Cerebellar cortex (tissue), 1 donor: ENCODE data around the gene SOX2.

Experiments used
- DNase-seq: peaks from one replicate; pipeline ENCODE4 v3.0.0-alpha.2; 2015; ENCODE audit warnings: low spot score

SOX2 gene

GRCh38 chr3:181711325-181712135 is at the start of gene SOX2:
SOX2 (plus strand) TSS chr3:181711925; CDS start chr3:181712361, 436 bp downstream.
- peak; percentile 23 for DNase-seq

DNA sequence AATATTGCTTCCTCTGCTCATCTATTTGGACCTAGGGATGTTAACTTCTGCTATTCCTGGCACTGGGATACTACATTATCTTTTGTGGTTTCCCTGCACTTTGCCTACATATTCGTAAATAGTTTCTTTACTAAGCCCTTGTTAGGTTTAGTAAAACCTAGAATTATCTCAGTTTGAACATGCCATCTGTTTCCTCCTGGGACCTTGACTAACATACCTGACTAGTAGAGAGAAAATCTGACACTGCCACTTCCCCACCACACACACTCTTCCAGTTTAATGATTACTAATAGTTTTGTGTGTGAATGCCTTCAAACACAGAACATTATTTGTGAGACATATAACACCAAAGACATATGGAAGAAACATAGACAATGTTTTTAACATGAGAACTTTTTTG is 28.2 kb upstream of the SOX2 start:
- DNase-seq, result no peak

DNA sequence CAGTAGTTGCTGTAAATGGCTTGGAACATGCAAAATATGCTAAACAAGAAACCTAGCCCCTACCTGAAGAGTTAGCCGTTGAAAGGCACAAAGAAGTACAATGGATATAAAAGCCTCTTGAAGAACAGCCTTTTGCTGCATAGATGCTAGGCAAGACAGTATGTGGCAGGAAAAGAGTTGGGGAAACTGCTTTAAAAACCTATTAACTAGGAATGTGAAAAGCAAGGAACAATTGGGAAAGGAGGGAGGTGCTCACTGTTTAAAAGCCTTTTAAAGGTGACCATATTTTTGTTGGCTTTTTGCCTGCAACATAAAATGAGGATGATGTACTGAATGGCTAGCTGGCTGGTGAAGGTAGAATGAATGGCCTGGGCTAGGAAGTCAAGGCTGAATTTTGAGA is 24.5 kb upstream of the SOX2 start:
- DNase-seq, result no peak

DNA sequence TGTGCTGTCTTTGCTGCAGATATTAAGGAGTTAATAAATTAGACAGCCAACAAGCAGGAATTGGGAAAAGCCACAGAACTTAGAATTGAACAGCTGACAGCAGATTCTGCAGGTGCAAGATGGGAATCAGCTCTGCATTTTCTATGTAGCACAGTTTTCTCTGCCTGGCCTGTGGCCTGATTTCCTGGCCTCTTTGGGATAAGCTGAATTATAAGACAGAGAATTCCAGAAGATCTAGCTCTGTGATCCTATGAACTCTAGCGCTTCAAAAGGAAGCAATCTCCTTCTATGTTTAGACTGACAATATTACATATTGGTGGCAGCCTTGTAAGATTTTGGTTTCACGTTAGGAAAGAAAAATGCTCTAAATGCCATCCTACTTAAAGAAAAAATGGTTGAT is 24.0 kb upstream of the SOX2 start:
- no peak for DNase-seq

DNA sequence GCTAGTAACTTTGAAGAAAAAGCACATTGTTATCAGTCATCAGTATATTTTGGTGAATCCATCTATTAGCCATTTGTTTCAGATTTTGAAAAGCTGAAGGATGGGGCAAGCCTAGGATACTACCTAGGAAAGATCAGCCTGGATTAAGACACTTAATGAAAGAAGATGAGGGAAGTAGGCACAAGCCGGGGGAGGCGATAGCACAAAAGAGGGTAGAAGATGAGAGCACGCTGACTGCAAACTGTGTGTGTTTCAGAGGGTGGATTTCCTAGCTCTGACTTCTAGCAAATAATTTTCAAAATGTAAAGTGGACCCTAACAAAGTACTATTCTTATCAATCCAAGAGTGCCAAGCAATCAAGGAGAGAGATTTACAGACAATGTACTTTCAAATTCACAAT is 22.2 kb upstream of the SOX2 start:
- DNase-seq, result no peak

- DNase-seq, result no peak
These were observed 21.0 kb upstream of the SOX2 start for GRCh38 chr3:181690769-181691168.

- no peak for DNase-seq
These were observed 19.8 kb upstream of the SOX2 start for GRCh38 chr3:181691901-181692300.

DNA sequence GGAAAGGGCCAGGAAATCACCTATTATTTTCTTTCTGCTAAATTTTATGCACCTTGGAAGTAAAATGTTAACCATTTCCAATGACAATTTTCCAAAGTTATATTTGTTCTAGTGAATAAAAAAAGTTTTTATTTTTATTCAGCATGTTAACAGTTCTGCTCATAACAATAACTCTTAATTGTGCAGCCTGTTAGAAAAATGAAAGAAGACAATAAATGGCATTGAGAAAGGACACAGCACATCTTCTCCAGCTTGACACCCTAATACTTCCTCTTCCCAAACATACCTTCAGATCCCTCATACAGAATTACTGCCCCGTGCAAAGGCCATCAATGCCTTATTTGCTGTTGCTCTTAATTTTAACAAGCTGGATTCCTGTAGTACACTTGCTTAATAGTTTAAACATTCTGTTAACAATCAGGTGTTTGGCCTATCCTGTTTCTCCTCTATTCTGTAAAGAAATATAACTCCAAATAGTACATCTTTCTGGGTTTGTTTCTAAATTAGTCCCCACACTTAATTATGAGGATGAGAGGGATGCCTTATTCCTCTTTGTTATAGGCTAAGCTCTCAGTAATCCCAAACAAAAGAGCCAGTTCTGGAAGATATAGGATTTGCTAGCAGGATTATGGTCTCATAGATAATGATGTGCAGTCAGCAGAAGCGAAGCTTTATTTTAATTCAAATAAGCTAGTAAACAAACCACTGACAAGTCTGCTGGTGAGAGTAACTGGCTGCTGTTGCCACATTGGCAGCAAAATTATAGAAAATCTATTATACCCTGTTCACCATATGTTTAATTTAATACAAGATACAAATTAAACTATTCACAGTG is 19.2 kb upstream of the SOX2 start:
- no peak for DNase-seq

DNA sequence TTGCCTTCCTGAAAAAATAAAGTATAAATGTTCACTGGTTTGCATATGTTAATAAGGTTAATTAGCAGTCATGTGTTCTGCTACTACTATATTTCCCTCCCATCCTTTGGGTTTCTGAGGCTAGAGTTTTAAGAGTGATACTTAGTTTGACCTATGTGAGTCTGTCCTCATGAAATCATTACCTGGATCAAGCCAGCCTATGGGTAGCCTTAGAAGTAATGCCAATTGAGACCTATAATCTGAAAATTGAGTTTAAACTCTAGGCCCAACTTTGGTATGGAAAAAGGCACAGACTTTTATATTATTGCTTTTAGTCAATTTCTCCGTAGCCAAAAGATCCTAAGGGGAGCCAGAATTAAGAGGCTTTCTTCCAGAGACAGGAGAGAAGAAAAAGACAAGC is 18.4 kb upstream of the SOX2 start:
- DNase-seq, result no peak

DNA sequence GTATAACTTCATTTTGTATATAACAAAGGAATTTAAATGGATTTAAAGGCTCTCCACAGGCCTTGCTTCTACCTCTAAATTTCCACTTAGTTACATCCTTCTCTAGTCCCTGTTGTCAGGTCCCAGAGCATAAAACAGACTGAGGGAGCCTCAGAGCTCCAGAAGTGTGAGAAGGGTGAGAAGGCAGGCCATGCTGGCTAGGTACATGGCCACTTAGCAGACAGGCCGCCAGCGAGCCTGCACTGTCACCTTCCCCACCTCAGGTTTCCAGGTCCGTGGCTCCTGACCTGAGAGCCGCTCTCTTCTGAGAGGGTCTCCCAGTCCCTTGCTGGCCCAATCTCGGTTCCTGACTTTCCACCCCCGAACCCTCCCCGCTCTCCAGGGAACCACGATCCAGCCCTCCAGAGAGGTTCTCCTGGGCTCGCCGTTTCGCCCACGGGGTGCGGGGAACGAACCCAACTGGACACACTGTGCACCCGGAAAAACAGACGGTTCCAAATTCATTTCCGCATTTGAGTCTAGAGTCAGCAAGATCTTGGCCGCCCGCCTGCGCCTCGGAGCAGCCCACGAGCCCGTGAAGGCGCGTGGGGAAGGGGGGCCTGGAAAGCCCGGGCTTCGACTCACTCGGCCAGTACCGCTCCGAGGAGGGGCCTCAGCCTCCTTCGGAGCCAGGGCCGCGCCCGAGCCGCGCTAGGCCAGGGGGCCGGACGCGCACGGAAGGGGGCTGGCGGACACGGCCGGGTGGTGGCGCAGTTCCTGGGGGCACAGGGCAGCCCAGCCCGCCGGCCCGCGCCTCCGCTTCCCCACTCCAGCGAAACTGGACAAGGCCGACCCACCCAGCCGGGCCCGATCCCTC is 16.7 kb upstream of the SOX2 start:
- DNase-seq, result no peak

- no peak for DNase-seq
These were observed 15.8 kb upstream of the SOX2 start for GRCh38 chr3:181695661-181696491.

DNA sequence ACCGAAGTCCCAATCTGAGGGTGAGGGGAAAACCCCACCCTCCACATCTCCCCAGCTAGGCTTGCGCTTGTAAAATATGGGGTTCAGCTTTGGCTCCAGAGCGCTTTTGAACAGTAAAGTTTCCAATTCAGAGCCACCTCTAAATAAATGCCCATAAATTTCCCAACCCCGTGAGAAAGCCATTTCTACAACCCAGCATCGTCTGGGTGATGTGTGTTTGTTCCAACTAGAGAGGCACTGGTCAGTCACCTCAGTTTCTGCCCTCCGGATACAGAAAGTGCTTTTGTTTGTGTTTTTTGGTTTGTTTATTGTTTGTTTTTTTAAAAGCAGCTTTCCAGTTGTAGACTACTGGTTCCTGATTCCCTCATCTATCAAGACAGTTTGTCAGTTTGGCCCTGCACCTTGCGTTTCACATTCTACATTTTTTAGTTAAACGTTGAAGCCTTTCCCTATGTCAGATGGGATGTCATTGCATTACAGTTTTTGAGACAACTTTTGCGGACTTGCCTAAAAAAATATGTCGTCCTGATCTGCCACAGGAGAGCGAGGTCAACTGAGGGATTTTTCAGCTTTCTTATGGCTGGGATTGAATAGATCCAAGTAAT is 15.0 kb upstream of the SOX2 start:
- no peak for DNase-seq

DNA sequence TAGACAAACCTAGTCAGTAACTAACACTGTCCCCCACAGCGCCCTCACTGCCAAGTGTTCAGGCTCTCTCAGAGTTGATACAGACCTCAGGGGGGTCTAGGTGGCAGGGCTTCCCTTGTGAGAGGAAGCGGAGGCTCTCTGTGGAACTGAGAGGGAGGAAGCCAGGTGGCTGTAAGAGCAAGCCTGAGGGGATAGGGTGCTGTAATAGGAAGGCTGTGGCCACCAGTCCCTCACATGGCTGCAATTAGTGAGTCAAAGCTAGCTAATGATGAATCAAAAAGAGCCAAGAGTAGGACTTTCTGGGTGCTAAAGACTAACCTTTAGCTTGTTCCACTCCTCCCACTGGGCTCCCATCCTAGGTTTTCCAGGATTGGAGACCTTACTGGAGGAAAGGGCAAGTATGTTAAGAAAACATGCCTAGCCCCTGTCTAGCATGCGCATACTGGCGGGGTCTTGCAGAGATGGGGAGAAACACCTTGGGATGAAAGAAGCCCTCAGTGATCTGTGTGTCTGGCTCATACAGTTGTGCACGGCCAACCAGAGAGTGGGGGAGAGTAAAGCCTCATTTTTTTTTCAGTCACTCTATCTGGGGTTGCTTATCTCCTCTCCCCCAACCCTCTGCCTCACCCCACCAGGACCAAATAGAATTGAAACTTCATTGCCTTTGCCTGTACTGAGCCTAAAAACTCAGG is 13.3 kb upstream of the SOX2 start:
- no peak for DNase-seq

GRCh38 chr3:181699171-181699903 is 12.4 kb upstream of the SOX2 start:
- no peak for DNase-seq

- DNase-seq, result peak; percentile 61
These were observed 11.3 kb upstream of the SOX2 start for GRCh38 chr3:181700168-181701087.

DNA sequence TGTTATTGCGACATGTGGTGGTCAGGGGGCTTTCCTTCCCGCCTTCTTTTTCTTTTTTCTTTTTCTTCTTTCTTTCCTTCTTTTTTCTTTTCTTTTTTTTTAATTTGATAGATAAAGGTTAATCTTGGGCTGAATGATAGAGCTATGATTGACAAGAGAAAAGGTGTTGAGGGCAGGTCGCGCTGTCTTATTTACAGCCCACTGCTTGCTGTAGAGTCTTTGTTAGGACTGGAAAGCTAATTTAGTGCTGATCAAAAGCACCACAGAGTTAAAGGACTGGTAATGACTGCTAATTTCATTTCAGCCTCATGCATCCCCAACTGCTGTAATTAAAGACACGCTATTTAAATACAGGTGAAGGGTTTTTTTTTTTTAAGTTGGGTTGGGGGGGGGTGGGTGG is 10.6 kb upstream of the SOX2 start:
- no peak for DNase-seq

GRCh38 chr3:181703601-181704420 is 7.9 kb upstream of the SOX2 start:
- DNase-seq, result no peak
